NCI-H82 (cell line): ENCODE measurements around the gene SLC12A8.
A peak's percentile ranks its signal among the peaks of the same experiment; 100 is the strongest.

ENCODE experiments used
- DNase-seq: peaks from one replicate; lab custom pipeline; 2025; lab: John Stamatoyannopoulos, UW

Gene SLC12A8

DNA sequence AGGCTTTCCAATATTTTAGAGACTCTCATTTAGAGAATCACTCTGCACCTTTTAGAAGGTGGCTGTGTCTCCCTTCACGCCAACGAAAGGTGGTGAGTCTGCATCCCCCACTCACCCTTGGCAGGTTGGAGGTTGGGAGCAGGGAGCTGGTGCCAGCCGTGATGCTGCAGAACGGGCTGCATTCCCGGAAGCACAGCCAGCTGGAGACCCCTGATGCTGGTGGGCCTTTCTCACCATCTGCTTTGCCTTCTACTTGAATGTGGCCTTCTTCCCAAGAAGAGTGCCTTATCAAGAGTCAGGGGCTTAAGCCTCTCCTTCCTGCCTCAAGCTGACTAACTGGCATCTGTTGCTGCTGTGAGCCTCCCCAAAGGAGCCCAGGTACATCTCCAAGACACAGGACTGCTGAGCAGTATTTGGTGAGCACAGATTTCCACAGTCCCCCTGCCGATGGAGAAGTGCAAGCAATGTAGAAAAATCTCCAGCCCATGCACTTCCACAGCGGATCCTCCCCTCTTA, 139.1 kb downstream of the SLC12A8 start:
- peak; percentile 80 for DNase-seq

DNA sequence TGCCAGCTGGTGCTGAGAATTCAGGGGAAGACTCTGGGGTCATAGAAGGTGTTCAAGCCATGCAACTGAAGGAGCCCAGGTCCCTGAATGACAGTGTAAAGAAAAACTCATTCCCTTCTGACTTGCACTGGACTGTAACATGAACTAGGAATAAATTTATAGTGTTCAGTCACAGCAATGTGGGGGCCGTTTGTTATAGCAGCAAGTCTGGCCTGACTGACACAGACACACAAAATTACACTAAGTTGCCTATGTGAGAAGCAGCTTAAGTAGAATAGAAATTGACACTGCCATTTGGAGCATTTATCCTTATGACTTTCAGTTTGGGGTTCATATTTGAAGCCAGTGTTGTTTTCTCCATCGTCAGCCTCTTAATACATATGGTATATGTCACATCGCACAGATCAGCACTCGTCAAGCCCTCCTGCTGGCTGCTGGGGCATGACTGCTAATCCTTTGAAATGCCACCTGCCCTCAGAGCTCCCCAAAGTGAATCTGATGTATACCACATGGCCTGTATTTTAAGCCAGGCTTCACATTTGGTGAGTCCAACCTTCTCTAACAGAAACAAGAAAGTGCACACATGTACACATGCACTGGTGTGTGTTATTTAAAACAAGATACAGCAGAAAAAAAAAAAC, 139.7 kb downstream of the SLC12A8 start:
- DNase-seq = peak; percentile 86

DNA sequence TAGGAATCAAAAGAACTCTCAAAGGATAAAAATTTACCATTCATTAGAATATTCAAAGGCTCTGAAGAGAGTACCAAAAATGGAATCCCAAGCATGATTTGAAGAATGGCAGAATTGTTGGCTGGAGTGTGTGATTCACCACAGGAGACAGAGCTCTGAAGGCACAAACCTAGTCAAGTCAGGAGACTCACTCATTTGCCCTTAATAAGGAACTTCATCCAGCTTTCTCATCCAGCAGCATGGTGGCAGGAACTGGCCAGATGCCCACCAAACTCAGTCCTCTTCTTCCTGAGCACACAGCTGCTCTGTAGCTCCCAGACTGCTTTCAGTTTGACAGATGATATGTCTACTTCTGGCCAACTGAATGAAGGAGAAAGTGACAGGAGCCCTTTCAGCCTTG, 140.2 kb downstream of the SLC12A8 start:
- no peak for DNase-seq

DNA sequence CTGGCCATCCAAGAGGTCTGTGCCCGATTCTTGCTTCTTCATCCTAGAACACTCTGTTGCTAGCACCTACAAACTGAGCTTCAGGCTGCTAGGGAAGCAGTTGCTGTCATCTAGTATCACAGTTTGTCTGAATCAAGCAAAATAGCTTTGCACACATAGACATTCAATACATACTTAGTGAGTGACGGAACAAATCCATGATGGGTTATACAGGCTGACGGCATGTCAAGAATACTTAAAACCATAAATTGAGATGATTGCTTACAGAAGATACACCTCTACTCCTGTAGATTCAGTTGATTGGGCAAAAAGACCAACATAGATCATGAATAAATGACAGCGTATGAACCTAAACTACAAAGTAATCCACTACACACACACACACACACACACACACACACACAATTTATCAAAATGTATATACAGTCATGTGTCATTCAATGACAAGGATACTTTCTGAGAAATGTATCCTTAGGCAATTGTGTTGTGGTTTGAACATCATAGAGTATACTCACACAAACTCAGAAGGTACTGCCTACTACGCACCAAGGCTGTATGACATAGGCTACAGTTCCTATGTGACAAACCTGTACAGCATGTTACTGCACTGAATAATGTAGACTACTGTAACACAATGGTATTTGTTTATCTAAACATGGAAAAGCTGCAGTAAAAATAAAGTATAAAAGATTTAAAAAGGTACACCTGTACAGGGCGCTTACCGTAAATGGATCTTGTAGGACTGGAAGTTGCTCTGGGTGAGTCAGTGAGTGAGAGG, 142.4 kb downstream of the SLC12A8 start:
- no peak for DNase-seq

DNA sequence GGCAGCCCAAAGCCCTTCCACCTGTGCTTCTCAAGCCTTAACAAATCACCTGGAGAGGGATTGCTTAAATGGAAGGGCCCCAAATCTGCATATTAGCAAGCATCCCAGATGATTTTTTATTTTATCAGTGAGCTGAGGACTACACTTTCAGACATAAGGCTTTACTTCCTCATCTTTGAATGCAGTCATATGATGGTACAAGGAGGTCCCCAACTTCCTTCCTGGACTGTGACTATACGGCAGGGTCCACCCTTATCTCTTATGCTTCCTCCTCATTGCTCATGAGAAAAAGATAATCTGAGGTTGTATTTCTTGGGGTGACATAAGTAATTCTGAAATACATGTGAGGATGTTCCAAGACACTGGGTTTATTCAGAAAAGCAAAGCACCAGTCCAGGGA, 143.1 kb downstream of the SLC12A8 start:
- DNase-seq = no peak

DNA sequence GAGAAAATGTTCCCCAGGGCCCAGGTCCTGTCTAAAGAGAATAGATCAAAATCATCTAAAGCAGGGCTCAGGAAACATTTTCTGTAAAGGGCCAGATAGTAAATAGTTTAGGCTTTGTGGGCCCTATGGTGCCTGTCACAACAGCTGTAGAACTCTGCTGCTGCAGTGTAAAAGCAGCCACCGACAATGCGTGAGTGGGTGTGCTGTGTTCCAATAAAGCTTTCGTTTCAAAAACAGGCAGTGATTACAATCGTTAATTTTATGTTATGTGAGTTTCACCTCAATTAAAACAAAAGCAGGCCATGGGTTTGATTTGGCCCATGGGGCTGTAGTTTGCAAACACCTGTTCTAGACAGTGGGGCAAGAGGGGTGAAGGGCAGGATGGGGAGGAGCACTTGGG, 144.3 kb downstream of the SLC12A8 start:
- no peak for DNase-seq

DNA sequence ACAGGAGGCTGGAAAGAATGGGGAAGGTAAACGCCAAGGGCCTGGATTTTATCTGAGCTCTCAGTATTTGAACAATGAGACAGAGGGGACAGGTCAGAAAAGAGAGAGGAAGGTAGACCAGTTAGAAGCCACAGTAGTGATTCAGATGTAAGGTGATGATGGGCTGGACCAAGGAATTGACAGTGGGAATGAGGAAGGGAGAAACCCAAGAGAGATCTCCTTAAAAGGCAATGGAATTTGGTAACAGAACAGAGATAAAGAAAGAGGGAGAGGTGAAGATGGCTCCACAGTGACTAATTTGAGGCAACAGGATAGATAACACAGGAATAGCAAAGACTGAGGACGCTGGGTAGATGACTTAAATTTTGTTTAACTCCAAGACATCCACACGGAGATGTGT, 145.3 kb downstream of the SLC12A8 start:
- DNase-seq = no peak

DNA sequence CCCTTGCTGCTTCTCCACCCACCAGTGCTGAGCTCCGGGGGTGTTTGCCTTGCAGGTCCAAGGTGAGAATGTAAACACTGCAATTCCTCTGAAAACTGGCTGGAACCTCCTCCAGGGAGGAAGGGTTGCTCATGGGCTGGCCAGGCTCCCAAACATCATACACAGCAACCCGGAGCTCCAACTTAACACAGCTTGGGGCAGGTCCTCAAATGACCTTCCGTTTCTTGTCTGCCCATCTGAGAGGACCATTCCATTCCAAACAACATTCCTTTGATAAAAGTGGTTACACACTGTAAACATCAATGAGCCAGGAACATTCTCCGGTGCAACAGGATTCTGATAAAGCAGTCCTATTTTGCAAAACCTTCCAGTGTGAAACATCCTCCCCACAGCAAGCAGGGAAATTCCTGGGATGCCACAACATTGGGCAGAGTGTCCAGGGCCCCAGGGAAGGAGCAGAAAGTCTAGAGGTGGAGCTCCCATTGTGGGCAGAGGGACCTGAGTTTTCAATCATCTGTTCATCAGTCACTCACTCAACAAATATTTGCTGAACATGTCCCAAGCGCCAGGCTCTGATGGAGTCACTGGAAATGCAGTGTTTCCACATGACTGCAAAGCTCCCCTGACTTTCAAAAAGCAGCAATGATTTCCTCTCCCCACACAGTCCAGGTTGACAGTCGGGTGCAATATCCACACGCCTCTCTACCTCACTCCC, 149.5 kb downstream of the SLC12A8 start:
- DNase-seq = no peak

DNA sequence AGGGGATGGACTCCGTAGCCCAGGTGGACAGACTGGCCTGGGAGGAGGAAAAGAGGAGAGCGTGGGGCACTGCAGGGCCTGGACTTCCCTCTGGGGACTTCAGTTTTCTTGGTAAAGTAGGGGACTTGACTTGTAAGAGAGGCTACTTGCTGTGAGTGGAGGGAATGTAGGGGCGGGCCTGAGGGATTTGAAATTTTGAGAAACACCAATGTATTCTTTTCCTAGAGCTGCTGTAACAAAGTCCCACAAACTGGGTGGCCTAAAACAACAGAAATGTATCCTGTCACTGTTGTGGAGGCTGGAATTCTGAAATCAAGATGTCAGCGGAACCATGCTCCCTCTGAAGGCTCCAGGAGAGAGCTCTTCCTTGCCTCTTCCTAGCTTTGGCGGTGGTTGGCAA, 150.9 kb downstream of the SLC12A8 start:
- DNase-seq = no peak

DNA sequence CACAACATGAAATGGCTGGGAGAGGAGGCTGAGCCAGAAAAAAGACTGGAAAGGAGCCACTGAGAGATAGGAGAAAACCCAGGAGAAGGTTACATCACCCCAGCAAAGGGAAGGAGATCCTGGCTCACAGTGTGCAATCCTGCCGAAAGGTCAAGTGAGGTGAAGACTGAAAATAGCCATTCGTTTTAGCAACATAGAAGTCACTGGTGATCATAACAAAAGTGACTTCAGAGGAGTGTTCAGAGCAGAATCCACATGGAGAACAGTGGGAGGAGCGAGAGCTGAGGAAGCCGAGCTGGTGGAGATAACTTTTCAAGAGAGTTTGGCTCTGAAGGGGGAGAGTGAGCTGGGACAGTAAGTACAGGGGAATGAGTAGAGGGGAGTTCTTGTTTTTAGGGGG, 151.4 kb downstream of the SLC12A8 start:
- DNase-seq = no peak

DNA sequence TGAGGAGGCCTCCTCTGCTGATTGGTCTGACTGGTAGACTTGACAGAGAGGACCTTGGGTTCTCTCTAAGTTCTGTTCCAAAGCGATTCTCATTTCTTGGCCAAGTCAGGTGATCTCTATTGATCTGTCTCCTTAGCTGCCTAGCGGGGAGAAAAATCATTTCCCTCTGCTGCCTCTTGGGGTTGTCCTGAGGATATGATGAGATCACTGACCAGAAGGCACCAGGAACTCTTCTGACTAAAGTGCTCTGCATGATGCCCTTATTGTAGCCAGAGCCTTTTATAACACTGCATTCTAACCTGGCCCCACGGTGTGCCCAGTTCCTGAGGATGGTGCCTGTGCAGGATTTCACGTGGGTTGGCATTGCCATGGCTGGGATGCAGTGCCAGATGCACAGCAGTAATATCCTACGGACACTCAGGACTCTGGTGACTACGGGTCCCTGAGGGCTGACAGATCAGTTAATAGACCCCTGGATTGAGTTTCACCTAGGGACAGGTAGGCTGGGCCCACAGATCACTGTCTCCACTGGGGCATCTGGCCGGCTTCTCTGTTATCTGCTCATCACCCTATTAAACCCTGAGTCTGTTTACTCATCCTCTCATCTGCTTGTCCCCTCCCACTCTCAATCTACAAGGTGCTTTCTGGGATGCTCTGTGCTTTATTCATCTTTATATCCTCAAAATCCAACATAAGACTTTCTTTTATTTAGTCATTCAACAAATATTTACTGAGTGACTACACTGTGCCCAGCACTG, 152.9 kb downstream of the SLC12A8 start:
- DNase-seq = peak; percentile 43

DNA sequence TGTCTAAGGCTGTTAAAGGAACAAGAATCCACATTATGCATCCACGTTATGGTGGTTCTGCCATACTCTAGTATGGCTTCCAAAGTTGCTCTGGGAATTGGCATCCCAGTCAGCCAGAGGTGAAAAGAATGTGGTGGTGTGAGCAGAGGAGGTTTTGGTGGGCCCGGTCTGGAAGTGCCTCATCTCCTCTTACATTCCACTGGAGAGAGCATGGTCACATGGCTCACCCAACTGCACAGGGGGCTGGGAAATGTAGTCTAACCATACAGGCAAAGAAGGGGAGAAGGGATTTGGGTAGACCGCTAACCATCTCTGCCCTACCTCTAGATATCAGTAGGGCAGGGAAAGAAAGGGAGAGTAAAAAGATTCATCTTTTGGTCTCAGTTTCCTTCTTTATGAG, 153.6 kb downstream of the SLC12A8 start:
- no peak for DNase-seq

DNA sequence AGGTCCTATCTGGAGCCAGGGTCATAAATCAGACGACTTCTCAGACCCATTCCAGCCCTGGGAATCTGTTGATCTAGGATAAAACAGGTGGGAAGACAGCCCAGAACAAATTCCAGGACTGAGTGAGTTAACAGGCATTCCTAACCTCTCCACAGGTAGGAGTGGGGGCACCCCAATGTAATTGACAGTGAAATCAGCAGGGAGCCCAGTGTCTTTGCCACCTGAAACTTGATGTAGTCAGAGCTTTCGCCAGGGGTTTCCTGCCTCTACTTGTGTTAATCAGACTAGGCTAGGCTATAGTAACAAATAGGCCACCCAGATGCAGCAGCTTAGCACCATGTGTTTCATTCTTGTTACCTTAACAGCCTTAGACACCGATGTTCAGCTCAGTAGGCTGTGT, 154.0 kb downstream of the SLC12A8 start:
- peak; percentile 42 for DNase-seq

DNA sequence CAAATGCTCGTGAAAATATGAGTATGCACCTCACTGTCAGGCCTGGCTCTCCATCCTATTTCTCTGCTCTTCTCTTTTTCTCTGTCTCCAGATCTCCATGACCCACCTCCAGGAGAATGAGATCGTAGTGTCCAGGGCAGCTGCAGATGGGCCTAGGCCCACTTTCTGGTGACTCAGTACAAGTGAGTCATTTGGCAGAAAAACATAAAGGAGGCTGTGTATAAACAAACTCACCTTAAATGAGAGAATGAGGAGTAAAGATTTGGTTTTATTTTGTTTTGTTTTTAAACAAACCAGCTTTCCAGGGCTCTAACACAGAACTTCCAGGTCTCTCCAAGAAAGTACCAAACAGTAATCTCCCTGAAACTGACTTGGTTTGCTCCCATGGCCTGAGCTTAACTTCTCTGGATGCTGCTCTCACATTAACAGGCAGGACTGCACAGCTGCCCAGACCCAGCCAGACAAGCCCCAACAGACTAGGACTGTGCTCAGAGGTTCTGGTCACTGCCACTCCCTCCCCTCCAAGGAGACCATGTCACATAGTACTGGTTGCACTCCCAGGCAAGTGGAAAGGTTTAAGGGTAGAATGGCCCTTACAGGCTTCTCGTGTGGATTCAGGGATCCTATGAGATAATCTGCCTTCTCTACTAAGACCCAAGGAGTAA, 155.2 kb downstream of the SLC12A8 start:
- peak; percentile 44 for DNase-seq

DNA sequence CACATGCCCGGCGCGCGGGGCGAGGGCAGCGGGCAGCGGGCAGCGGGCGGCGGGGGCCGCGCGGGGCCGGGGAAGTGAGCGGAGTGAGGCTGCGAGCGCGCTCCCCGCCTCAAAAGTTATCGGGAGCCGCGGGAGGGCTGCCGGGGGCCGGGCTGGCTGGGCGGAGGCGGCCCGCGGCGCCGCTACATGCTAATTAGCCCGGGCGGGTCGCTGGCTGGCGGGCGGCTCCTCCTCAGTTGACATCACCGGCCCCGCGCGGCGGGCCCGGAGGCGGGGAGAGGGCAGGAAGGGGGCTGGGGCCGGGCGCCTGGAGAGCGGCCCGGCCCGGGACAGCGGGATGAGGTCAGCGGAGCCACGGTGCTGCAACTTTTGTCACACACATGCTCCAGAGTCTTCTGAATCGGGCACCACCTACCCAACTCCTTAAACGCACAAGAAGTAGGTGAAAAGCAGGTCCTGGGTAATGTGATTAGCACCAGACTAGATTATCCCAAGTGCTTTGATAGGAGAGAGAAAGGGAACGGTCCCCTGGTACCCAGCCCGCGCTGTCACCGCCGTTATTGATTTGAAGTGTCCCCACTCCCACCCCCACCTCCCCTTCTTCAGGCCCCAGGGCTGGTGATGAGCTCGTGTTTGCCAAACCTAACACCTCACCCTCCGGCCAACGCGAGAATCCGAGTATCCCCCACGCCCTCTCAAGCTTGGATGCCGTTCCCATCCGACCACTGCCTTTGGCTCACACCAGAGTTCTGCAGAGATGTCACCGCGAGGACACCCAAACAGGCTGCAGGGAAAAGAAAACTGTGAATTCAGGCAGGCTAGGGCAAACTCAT, 156.4 kb downstream of the SLC12A8 start, which contains the start of gene HEG1:
Gene HEG1, minus strand, starts transcription at position 85 of the 833 bp plus-strand sequence. CDS start 107 bp downstream, outside the sequence.
- peak; percentile 92 for DNase-seq

DNA sequence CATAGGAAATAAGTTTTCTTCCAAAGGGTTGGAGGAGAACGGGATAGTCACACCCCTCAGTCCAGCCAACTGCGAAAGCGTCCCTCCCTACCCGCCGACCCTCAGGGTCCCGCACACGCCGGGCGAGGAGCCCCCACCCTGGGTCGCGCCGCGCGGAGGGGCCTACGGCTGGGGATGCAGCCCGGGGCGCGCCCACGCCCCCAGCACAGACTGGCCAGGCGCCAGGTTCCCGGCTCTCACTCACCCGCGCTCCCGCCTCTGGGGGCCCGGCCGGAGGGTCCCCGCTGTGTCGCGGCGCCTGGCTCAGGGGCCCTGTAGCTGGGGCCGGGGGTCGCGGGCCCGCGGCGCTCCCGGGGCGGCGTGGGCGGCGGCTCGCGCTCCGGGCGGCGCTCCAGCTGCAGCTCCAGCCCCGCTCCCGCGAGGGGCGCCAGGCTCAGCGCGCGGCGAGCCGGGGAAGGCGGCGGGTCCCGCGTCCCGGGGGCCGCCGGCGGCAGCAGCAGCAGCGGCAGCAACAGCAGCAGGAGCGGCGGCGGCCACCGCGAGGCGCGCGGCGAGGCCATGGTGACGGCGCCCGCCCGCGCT, 157.1 kb downstream of the SLC12A8 start:
- peak; percentile 62 for DNase-seq

DNA sequence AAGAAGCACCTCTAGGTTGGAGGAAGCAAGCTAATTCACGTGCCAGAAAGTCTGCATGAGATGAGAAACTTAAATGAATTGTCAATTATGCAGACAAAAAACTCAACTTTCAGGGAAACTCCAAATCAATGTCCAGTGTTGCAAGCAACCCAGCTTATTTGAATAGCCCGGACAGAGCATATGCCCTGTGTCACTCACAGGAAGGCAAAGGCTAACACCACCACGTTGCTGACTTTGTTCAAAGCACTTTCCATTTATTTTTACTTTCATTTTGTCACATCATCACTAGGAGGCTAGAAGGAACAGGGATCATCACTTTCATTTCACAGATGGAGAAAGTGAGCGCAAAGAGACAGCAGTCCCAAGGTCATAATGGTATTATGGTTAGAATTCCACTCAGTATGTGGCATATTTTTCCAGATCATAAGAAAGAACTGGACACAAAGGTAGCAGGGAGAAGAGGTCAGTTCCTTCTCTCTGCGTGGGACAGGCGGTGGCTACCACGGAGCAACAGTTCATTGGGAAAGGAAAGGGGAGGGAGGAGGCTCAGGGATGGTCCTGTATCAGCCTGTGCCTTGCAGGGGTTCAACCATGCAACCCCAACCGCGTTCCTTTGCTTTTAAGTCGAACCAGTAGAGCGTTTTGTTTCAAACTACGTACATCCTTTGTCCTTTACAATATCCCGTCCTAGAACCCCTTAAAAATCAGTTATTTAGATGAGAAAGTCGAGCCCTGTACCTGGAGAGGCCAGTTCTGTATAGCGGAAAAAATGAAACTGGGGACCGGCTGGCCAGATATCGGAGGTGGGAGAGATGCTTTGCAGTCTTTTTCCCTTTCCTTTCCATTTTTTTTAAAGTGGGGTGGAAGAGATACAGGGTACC, 157.9 kb downstream of the SLC12A8 start:
- peak; percentile 42 for DNase-seq

DNA sequence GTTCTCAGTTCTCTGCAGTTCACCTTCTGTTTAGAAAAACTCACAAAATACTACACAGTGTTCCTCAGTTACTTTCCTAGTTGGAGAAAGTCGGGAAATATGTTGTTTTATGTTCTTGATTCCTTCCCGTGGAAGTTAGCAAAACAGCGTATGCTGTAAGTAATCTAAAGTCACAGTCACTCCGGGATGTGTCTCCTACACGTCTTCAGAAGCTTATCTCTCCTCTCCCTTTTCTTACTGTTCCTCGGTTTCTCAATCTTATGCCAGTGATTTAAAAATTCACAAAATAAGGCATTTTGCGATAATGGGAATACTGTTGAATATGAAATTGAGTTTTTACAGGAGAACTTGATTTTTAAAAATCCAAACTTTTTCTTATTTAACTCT, 158.5 kb downstream of the SLC12A8 start:
- peak; percentile 28 for DNase-seq

DNA sequence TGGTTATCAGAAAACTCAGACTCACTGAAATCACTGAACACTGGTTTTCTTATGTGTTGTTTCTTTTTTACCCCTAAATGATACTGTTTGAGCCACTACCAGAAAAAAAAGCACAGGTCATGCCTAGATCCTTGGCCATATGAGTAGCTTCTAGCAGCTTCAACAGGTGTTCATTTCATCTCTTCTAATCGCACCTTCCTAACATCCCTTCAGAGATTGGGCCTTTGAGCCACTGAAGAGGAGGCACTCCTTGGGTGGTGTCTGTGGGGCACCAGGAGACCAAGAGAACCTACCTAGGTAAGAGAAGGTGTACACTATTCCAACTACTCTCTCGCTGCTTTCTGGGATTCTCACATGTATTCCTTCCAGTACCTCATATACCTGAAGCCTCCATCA, 159.2 kb downstream of the SLC12A8 start:
- no peak for DNase-seq
